22Rv1 (cell line): ENCODE measurements around the gene LMBR1.
"Not testable (repeated sequence)": the region's sequence is repeated elsewhere in the genome, so short reads cannot be mapped to it uniquely, and the experiment has no call there.

Experiments
- H3K27ac ChIP-seq: fragments of 450-650 bp; 2 replicates; pipeline ENCODE4 v1.5.1; 2017
- ZFX ChIP-seq: fragments of 450-650 bp; IDR thresholded peaks from 2 replicates; pipeline ENCODE4 v1.6.1; 2017; ENCODE audit warnings: antibody characterized with exemption, borderline replicate concordance
- TF ChIP-seq, protein P1 (sequence below): fragments of 450-650 bp; IDR thresholded peaks from 2 replicates; pipeline ENCODE4 v1.5.1; 2017; ENCODE audit warnings: mild to moderate bottlenecking

Gene LMBR1

DNA sequence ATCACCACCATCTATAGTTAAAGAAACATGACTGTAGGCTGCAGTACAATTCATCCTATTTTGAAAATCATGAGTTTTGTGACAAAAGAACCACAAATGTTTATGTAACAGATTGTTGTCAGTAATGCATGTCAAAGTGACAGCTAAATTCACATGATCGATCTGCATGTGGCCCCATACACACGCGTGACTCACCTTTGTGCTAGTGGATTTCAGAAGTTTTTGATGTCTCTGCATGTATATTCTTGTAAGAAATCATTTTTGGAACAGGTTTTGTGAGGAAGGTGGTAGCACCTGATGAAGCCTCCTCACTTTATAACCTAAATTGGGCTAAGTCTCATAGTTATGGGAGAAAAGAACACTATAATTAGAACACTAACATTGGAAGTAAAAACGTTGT is 235.3 kb downstream of the LMBR1 start:
- no peak for TF ChIP-seq ZFX
- TF ChIP-seq, protein P1, sequence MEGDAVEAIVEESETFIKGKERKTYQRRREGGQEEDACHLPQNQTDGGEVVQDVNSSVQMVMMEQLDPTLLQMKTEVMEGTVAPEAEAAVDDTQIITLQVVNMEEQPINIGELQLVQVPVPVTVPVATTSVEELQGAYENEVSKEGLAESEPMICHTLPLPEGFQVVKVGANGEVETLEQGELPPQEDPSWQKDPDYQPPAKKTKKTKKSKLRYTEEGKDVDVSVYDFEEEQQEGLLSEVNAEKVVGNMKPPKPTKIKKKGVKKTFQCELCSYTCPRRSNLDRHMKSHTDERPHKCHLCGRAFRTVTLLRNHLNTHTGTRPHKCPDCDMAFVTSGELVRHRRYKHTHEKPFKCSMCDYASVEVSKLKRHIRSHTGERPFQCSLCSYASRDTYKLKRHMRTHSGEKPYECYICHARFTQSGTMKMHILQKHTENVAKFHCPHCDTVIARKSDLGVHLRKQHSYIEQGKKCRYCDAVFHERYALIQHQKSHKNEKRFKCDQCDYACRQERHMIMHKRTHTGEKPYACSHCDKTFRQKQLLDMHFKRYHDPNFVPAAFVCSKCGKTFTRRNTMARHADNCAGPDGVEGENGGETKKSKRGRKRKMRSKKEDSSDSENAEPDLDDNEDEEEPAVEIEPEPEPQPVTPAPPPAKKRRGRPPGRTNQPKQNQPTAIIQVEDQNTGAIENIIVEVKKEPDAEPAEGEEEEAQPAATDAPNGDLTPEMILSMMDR: no peak
- no peak overlapping the region for H3K27ac ChIP-seq

DNA sequence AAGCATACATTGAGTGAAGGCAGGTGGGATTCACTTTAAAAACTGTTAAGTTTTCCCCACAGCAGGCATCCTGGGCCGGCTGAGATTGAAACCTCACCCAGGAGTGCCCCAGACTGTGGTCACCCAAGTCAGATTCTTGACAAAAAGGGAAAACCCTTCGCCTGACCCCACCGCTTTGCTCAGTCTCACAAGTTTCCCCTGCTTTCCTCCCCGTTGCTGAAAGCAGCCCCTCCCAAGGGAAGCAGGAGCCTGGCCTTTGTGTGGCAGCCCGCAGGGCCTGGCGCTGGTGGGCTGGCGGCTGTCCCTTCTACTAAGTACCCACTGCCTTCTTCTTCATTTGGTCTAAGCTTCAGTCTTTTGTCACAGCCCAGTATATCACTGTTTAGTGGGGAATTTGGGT is 236.4 kb downstream of the LMBR1 start:
- TF ChIP-seq, protein P1: no peak
- TF ChIP-seq ZFX: no peak
- H3K27ac ChIP-seq: no peak overlapping the region

DNA sequence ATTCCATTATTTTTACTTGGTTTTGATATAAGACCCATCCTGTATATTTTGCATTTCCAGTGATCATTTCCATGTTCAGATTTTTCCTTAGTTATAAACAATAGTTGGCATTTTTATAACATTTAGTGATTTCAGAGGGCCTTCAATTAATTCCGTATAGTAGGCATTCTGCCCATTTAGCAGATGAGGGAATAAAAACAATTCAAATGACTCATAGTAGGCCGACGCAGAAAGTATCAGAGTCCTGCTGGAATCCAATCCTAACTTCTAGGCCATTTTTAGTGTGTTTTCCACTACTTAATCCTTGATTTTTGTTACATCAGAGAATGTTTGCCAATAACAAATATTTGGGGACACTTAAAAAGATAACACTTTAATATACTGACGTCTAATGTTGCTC is 237.0 kb downstream of the LMBR1 start:
- TF ChIP-seq, protein P1: no peak
- no peak for TF ChIP-seq ZFX
- H3K27ac ChIP-seq: no peak overlapping the region

DNA sequence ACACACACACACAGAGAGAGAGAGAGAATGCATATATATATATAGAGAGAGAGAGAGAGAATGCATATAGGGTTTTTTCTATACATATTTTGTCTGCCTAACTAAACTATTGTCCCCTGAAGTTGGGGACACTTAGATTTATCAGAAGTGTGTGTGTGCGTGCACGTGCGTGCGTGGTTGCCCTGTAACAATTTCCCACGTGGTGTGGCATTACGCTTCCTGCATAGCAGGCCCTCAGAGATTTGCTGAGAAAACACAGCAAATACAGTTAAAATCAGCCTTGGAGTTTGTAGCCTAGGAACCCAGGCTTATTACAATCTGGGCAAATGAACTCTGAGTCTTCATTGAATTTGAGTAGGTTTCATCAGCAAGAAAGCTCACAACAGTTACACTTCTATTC is 237.7 kb downstream of the LMBR1 start:
- TF ChIP-seq ZFX: no peak
- H3K27ac ChIP-seq: no peak overlapping the region

DNA sequence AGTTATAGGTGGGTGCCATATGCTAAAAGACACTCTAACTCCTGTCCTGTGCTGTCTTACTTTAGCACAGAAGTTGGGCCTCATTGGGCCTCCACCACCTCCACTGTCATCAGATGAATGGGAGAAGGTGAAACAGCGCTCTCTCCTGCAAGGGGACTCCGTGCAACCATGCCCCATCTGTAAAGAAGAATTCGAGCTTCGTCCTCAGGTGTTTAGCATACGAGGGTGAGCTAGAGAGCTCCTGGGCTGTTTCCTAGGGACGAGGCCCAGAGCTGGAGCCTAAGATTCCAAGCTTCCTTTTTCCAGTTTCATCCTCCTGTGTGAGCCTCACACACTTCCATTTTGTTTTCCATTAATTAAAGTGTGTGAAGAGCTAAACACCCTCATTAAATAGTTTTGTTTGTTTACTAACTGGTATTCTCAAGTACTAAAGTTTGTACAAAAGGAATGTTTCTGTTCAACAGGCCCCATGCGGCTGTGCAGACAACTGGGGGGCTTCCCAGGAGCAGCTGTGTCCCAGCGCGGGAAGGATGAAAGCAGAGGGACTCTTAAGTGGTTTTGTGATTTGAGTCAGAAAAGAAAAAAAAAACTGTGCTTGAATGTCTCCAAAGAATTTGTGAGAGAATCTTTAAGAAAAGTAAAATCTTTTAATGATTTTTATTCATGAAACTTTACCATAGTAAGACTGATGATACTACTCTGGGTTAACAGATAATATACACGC is 238.3 kb downstream of the LMBR1 start:
- H3K27ac ChIP-seq: no peak overlapping the region
- TF ChIP-seq ZFX: no peak
- TF ChIP-seq, protein P1: no peak

DNA sequence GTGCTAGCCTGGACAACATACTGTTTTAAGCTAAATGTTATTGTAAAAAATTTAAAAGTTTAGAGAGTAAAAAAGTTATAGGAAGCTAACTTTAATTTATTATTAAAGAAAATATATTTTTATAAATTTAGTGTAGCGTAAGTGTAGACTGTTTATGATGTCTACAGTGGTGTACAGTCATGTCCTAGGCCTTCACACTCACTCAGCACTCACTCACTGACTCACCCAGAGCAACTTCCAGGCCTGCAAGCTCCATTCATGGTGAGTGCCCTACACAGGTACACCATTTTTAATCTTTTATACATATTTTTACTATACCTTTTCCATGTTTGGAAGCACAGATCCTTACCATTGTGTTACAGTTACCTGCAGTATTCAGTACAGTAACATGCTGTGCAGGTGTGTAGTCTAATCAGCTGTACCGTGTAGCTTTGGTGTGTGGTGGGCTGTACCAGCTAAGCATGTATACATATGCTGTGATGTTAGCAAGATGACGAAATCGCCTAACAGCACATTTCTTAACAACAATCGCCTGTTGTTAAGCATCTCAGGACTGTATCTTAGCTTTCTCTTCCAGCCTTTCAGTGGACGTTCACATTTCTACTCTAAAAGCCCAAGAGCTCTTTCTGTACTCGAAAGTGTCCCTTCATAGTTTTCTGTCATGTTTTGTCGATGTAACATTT is 240.0 kb downstream of the LMBR1 start:
- no peak for TF ChIP-seq ZFX
- TF ChIP-seq, protein P1: no peak

DNA sequence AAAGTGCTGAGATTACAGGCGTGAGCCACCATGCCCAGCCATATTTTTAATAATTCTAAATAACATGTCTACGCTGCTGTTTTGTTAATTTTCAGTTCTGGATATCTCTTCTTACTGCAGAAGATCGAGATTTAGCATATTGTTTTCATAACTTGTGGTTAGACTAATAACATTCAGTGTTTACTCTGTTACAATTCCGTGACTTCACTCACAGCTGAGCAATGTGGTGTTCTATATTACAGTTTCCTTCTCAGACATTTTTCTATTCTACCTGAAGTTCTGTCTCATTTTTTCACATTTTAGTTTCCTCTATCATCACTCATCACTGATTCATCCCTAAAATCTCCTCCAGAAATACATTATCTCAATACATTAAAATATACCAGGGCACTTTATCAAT is 241.5 kb downstream of the LMBR1 start:
- no peak for TF ChIP-seq ZFX
- TF ChIP-seq, protein P1: no peak
- no peak overlapping the region for H3K27ac ChIP-seq

More for the DNA sequence above, 240.0 kb downstream of the LMBR1 start:
- no peak overlapping the region for H3K27ac ChIP-seq

DNA sequence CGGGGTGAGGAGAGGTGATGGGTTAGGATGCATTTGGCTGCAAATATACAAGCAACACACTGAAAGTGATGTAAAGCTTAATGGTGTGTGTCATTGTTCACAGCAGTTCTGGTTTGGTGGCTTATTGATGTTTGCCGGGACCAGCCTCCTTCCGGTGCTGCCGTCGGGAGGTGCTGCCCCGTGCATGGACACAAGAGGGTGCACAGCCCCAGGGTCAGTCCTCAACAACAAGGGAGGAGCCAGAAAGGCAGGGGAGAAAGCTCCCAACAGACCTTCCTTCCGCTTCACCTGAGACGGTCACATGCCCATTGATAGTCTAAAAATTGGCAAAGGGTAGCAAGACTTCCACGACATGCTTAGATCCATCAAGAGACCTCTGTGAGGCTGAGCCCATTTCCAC is 242.9 kb downstream of the LMBR1 start:
- no peak for TF ChIP-seq ZFX
- TF ChIP-seq, protein P1: 0 out of 2 replicates have a peak, but pooled peaks have one; percentile 3
- H3K27ac ChIP-seq: no peak overlapping the region

DNA sequence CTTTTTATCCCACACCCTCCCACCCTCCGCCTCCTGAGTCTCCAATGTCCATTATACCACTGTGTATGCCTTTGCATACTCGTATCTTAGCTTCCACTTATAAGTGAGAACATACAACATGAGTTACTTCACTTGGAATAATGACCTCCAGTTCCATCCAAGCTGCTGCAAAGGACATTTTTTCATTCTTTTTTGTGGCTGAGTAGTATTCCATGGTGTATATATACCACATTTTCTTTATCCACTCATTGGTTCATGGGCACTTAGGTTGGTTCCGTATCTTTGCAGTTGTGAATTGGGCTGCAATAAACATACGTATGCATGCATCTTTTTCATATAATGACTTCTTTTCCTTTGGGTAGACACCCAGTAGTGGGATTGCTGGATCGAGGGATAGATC is 245.7 kb downstream of the LMBR1 start:
- not testable (repeated sequence) for H3K27ac ChIP-seq
